Gastrocnemius medialis (tissue), 4 donors: ENCODE measurements around the gene SPACA4. TPM values are rescaled to one million over a fixed set of nuclear protein-coding genes. Genes with fewer than 3 reads are reported as not detected.
"Not testable (repeated sequence)": the region's sequence is repeated elsewhere in the genome, so short reads cannot be mapped to it uniquely, and the experiment has no call there.

Experiments used
- ATAC-seq, 2 donors: fragments of 150-250 bp; one replicate each; pipeline ENCODE4 v1.9.1; 2016
- DNase-seq, 2 donors: peaks; one replicate each; pipeline ENCODE4 v3.0.0-alpha.2; 2019
- H3K27ac ChIP-seq, 4 donors: fragments of 200-600 bp; sonication (generic); 1 replicate in 1 of 4; 2 replicates in 3 of 4; pipeline ENCODE4 v1.5.1; 2016 to 2018; ENCODE audit warnings: mild to moderate bottlenecking in 2 of 4, moderate library complexity in 1 of 4
- H3K27me3 ChIP-seq, 3 donors: fragments of 200-600 bp; sonication (generic) in 2 of 3; 1 replicate in 1 of 3; 2 replicates in 2 of 3; pipeline versions ENCODE4 v1.5.1 to v1.6.0; 2016 to 2019; ENCODE audit warnings: mild to moderate bottlenecking in 1 of 3, moderate library complexity in 1 of 3
- H3K36me3 ChIP-seq, 2 donors: fragments of 200-600 bp; sonication (generic) in 1 of 2; one replicate each; pipeline ENCODE4 v1.5.1; 2017 to 2018
- H3K4me1 ChIP-seq, 2 donors: fragments of 200-600 bp; sonication (generic) in 1 of 2; one replicate each; pipeline ENCODE4 v1.5.1; 2016 to 2017; ENCODE audit warnings: mild to moderate bottlenecking in 2 of 2
- H3K4me3 ChIP-seq, 4 donors: fragments of 200-600 bp; sonication (generic) in 3 of 4; 1 replicate in 1 of 4; 2 replicates in 3 of 4; pipeline ENCODE4 v1.5.1; 2016 to 2019; ENCODE audit warnings: mild to moderate bottlenecking in 2 of 4
- H3K9me3 ChIP-seq, 3 donors: fragments of 200-600 bp; sonication (generic) in 2 of 3; 1 replicate in 1 of 3; 2 replicates in 2 of 3; pipeline ENCODE4 v1.5.1; 2016 to 2019
- POLR2A ChIP-seq, 2 donors: fragments of 450-650 bp; IDR thresholded peaks; one replicate each; pipeline ENCODE4 v1.6.1; 2017; ENCODE audit warnings: antibody characterized with exemption in 2 of 2, mild to moderate bottlenecking in 2 of 2, moderate library complexity in 2 of 2
- in situ Hi-C, 4 donors: fragments of 200-750 bp; cut with MboI; loops; one replicate each; pipeline versions ENCODE4 v1.15.0 to v1.8.0; 2017; ENCODE audit warnings: low sequenced_read_pairs in 4 of 4
- intact Hi-C: fragments of 100-400 bp; cut with DNase I; formaldehyde crosslinking; loops from one replicate; pipeline ENCODE4 v1.15.1; 2023; ENCODE audit warnings: low total_unique reads
- total RNA-seq, 4 donors: library from RNA; depleted of rRNA; stranded (reverse); fragments of >200 nt; gene quantifications; one replicate each; pipeline versions ENCODE4 v1.1.0 to v1.2.3, GENCODE V29; 2016
- TF ChIP-seq, protein P1 (sequence below), 5 experiments: fragments of 450-650 bp in 3 of 5; fragments of 200-600 bp in 2 of 5; sonication (generic) in 2 of 5; IDR thresholded peaks in 4 of 5; conservative IDR thresholded peaks in 1 of 5; 1 replicate in 4 of 5; 2 replicates in 1 of 5; pipeline ENCODE4 v1.5.1; 2016 to 2019; ENCODE audit warnings: antibody characterized with exemption in 5 of 5, mild to moderate bottlenecking in 3 of 5, moderate library complexity in 3 of 5

The SPACA4 gene
- total RNA-seq, 4 donors from 2014 or later = not detected

DNA sequence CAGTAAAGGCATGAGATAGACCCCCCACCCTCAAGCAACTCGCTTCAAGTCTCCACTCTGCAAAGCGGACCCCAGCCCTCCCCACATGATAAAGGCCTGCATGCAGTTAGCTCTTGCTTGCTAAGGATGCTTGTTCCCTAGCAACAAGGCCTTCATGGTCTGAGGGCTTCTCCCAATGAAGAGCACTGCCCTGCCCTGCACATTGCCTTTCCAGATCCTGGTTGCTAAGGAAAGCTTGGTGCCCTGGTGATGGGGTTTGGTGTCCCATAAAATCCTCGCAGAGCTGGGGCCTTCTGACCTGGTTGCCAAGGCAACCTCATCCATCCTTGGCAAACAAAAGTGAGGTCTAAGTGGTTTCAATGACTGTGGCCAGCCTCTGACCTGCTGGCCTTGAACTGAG lies 24.7 kb downstream of the SPACA4 start:
- Histone ChIP-seq H3K27ac (peak overlapping the region; percentile 97 to 100 (median 100)), H3K4me3 (peak overlapping the region in 1 of 4 donors; percentile 40), H3K9me3 (no peaks in the 10 kb centered on the region), H3K27me3 (no peaks in the 10 kb centered on the region), H3K4me1 (peaks cover 49 to 60% of the 10 kb centered on the region in 2 donors), H3K36me3 (no peaks in the 10 kb centered on the region)
- intact Hi-C loops = loop anchor here (10.0 kb wide), 1 partner anchor 1244 kb away; the partner anchor contains the start of genes AKT1S1 and TBC1D17
- in situ Hi-C loops = loop anchor here in 1 of 4 donors (25.0 kb wide), 1 partner anchor 106 kb away; the partner anchor contains the start of genes IZUMO1 and RASIP1
- ATAC-seq (no peak), DNase-seq (no peak)
- TF ChIP-seq, protein P1, sequence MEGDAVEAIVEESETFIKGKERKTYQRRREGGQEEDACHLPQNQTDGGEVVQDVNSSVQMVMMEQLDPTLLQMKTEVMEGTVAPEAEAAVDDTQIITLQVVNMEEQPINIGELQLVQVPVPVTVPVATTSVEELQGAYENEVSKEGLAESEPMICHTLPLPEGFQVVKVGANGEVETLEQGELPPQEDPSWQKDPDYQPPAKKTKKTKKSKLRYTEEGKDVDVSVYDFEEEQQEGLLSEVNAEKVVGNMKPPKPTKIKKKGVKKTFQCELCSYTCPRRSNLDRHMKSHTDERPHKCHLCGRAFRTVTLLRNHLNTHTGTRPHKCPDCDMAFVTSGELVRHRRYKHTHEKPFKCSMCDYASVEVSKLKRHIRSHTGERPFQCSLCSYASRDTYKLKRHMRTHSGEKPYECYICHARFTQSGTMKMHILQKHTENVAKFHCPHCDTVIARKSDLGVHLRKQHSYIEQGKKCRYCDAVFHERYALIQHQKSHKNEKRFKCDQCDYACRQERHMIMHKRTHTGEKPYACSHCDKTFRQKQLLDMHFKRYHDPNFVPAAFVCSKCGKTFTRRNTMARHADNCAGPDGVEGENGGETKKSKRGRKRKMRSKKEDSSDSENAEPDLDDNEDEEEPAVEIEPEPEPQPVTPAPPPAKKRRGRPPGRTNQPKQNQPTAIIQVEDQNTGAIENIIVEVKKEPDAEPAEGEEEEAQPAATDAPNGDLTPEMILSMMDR (IDR thresholded peaks at IDR 0.05 in 4 of 5, conservative IDR thresholded peaks at IDR 0.05 in 1 of 5) = no peak
- no peak for TF ChIP-seq POLR2A (IDR thresholded peaks at IDR 0.05)

GRCh38 chr19:48632286-48632685 lies 25.7 kb downstream of the SPACA4 start:
- Histone ChIP-seq H3K27ac (peak overlapping the region; percentile 97 to 100 (median 100)), H3K4me1 (peaks cover 57 to 69% of the 10 kb centered on the region in 2 donors)
- H3K4me3 ChIP-seq, H3K36me3 ChIP-seq, H3K27me3 ChIP-seq, ATAC-seq, H3K9me3 ChIP-seq: not testable (repeated sequence)
- in situ Hi-C loops = loop anchor here in 1 of 4 donors (25.0 kb wide), 1 partner anchor 105 kb away; the partner anchor contains the start of genes IZUMO1 and RASIP1
- intact Hi-C loops = loop anchor here (10.0 kb wide), 1 partner anchor 1243 kb away; the partner anchor contains the start of genes AKT1S1 and TBC1D17
- DNase-seq = peak in 1 of 2 donors; percentile 52

GRCh38 chr19:48632692-48633147 lies 26.2 kb downstream of the SPACA4 start:
- peak overlapping the region; percentile 97 to 100 (median 100) for H3K27ac ChIP-seq
- ATAC-seq (peak in 1 of 2 donors; percentile 8), DNase-seq (peak in 1 of 2 donors; percentile 86)
- H3K9me3 ChIP-seq = no peaks in the 10 kb centered on the region
- no peak overlapping the region for H3K4me3 ChIP-seq
- in situ Hi-C loops (loop anchor here in 1 of 4 donors (25.0 kb wide), 1 partner anchor 105 kb away; the partner anchor contains the start of genes IZUMO1 and RASIP1), intact Hi-C loops (loop anchor here (10.0 kb wide), 1 partner anchor 1242 kb away; the partner anchor contains the start of genes AKT1S1 and TBC1D17)
- H3K4me1 ChIP-seq = peaks cover 57 to 69% of the 10 kb centered on the region in 2 donors
- no peak for TF ChIP-seq POLR2A (IDR thresholded peaks at IDR 0.05)
- TF ChIP-seq, protein P1 (IDR thresholded peaks at IDR 0.05 in 4 of 5, conservative IDR thresholded peaks at IDR 0.05 in 1 of 5) = no peak
- H3K27me3 ChIP-seq = no peaks in the 10 kb centered on the region
- no peaks in the 10 kb centered on the region for H3K36me3 ChIP-seq

GRCh38 chr19:48633148-48634035 lies 26.9 kb downstream of the SPACA4 start:
- Histone ChIP-seq H3K36me3 (no peaks in the 10 kb centered on the region), H3K4me3 (peak overlapping the region; percentile 16 to 95 (median 64)), H3K9me3 (no peaks in the 10 kb centered on the region), H3K4me1 (peaks cover 58 to 70% of the 10 kb centered on the region in 2 donors), H3K27ac (peak overlapping the region; percentile 97 to 100 (median 100)), H3K27me3 (no peaks in the 10 kb centered on the region)
- TF ChIP-seq, protein P1 (IDR thresholded peaks at IDR 0.05 in 4 of 5, conservative IDR thresholded peaks at IDR 0.05 in 1 of 5) = no peak
- TF ChIP-seq POLR2A (IDR thresholded peaks at IDR 0.05) = no peak
- DNase-seq = peak in 1 of 2 donors; percentile 58
- intact Hi-C loops = loop anchor here (2.0 to 10.0 kb wide), 4 partner anchors 15 to 1241 kb away; partner anchors contain the start of genes AKT1S1, GYS1, PPP1R15A and RPL18
- ATAC-seq = no peak
- in situ Hi-C loops = loop anchor here in 1 of 4 donors (25.0 kb wide), 1 partner anchor 104 kb away; the partner anchor contains the start of genes IZUMO1 and RASIP1
